K562 (cell line): ENCODE results near the gene TEAD3.

ENCODE experiments used
- ATF2 ChIP-seq: sonication (generic); formaldehyde crosslinking; IDR thresholded peaks from 2 replicates; pipeline ENCODE4 v1.8.1; 2022; ENCODE audit warnings: missing genetic modification reagents
- CTCF ChIP-seq, 3 experiments: IDR thresholded peaks in 2 of 3; conservative IDR thresholded peaks in 1 of 3; 2 replicates each; pipeline ENCODE4 v1.5.1; 2011 to 2012; ENCODE audit warnings: low read length in 3 of 3, mild to moderate bottlenecking in 3 of 3, control low read depth in 2 of 3, improper control_type of control experiment in 1 of 3, inconsistent platforms in 1 of 3, low read depth in 1 of 3, mixed read lengths in 1 of 3, moderate library complexity in 1 of 3; ENCODE audit not compliant: insufficient read depth in 2 of 3
- EZH2 ChIP-seq: IDR thresholded peaks from 2 replicates; pipeline ENCODE4 v1.6.1; 2012; ENCODE audit warnings: low read depth, mild to moderate bottlenecking, inconsistent platforms, low read length, borderline replicate concordance
- GMEB1 ChIP-seq: fragments of 250-450 bp; sonication (Bioruptor Pico); IDR thresholded peaks from 2 replicates; pipeline ENCODE4 v1.4.0; 2020; ENCODE audit warnings: mild to moderate bottlenecking
- MYC ChIP-seq, 2 experiments: fragments of 250-450 bp in 1 of 2; sonication (Bioruptor Pico) in 1 of 2; IDR thresholded peaks; 2 replicates each; pipeline versions ENCODE4 v1.5.1 to v1.6.1; 2012 to 2021; ENCODE audit warnings: low read depth in 2 of 2, borderline replicate concordance in 1 of 2, improper control_type of control experiment in 1 of 2, low read length in 1 of 2, mild to moderate bottlenecking in 1 of 2, moderate library complexity in 1 of 2
- NRF1 ChIP-seq, 2 experiments: fragments of 450-650 bp; IDR thresholded peaks in 1 of 2; conservative IDR thresholded peaks in 1 of 2; 2 replicates each; pipeline ENCODE4 v1.6.1; 2014; ENCODE audit warnings: mild to moderate bottlenecking in 2 of 2
- PHF8 ChIP-seq: fragments of 200-600 bp; sonication (generic); IDR thresholded peaks from 2 replicates; pipeline ENCODE4 v1.6.1; 2012; ENCODE audit warnings: mixed run types, mild to moderate bottlenecking, inconsistent platforms, low read length, moderate library complexity, borderline replicate concordance
- SMAD1 ChIP-seq: fragments of 150-350 bp; IDR thresholded peaks from 2 replicates; pipeline ENCODE4 v1.6.1; 2014; ENCODE audit warnings: low read length, low read depth; ENCODE audit not compliant: partially characterized antibody
- ZNF12 ChIP-seq: sonication (generic); formaldehyde crosslinking; IDR thresholded peaks from 2 replicates; pipeline ENCODE4 v1.4.0; 2020; ENCODE audit warnings: mild to moderate bottlenecking, missing genetic modification reagents
- ZNF24 ChIP-seq: fragments of 450-650 bp; IDR thresholded peaks from 2 replicates; pipeline ENCODE4 v1.6.1; 2016

DNA sequence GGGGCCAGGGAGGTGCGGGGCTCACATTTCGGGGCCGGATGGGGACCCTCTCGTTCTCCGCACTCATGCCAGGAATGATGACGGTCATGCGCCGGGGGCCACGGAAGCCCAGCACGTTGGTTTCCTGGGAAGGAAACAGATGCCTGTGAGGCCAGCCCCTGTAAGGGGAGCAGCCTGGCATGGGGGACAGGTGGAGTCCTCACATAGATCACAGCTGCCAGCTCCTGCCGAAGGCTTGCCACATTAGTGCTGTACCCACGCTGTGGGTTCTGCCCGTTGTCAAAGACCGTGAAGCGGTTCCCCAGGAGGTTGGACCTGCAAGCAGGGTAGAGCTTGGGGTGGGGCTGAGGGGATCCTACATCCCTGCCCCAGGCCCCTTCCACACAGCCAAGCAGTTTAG lies 6.7 kb upstream of the TEAD3 start:
- TF ChIP-seq ZNF24 (no peak), PHF8 (no peak), MYC (IDR thresholded peaks at IDR 0.05; ENCODE audit: low read depth, low read length) (no peak), MYC (CRISPR knock-in tag; IDR thresholded peaks at IDR 0.05; ENCODE audit: borderline replicate concordance, low read depth) (no peak), NRF1 (conservative IDR thresholded peaks at IDR 0.05 in 1 of 2, IDR thresholded peaks at IDR 0.05 in 1 of 2) (no peak), CTCF (IDR thresholded peaks at IDR 0.05 in 2 of 3, conservative IDR thresholded peaks at IDR 0.05 in 1 of 3; ENCODE audit: insufficient read depth in 2 of 3, low read depth in 1 of 3, low read length in 3 of 3) (no peak), SMAD1 (no peak), GMEB1 (CRISPR knock-in tag) (no peak), ATF2 (CRISPR knock-in tag) (no peak), EZH2 (no peak), ZNF12 (CRISPR knock-in tag) (no peak)
